Upper lobe of left lung (tissue), 6 donors: ENCODE measurements around the gene PTRH2. TPM values are rescaled to one million over a fixed set of nuclear protein-coding genes. Genes with fewer than 3 reads are reported as not detected.

Experiments
- ATAC-seq, 2 donors: fragments of 200-7000 bp; cut with Tn5 transposase; one replicate each; pipeline ENCODE4 v1.9.1; 2022; ENCODE audit warnings: mild to moderate bottlenecking in 2 of 2, moderate library complexity in 2 of 2; ENCODE audit not compliant: low FRiP score in 2 of 2
- DNase-seq, 2 donors: peaks; one replicate each; pipeline ENCODE4 v3.0.0-alpha.2; 2019 to 2020
- H3K27ac ChIP-seq, 4 donors: fragments of 200-600 bp; sonication (generic); one replicate each; pipeline ENCODE4 v1.5.1; 2016 to 2019
- H3K27me3 ChIP-seq, 4 donors: fragments of 200-600 bp; sonication (generic); one replicate each; pipeline ENCODE4 v1.5.1; 2017 to 2019
- H3K36me3 ChIP-seq, 4 donors: fragments of 200-600 bp; sonication (generic); one replicate each; pipeline ENCODE4 v1.5.1; 2016 to 2019
- H3K4me1 ChIP-seq, 4 donors: fragments of 200-600 bp; sonication (generic); one replicate each; pipeline ENCODE4 v1.5.1; 2018 to 2019
- H3K4me3 ChIP-seq, 4 donors: fragments of 200-600 bp; sonication (generic); one replicate each; pipeline ENCODE4 v1.5.1; 2017 to 2019; ENCODE audit warnings: mild to moderate bottlenecking in 2 of 4, moderate library complexity in 1 of 4
- H3K9me3 ChIP-seq, 4 donors: fragments of 200-600 bp; sonication (generic); one replicate each; pipeline ENCODE4 v1.5.1; 2018 to 2019
- CTCF ChIP-seq, 6 experiments: fragments of 450-650 bp in 4 of 6; fragments of 200-600 bp in 2 of 6; sonication (generic) in 2 of 6; IDR thresholded peaks; one replicate each; pipeline ENCODE4 v1.5.1; 2016 to 2019; ENCODE audit warnings: antibody characterized with exemption in 6 of 6
- EP300 ChIP-seq, 4 donors: sonication (generic); formaldehyde crosslinking; IDR thresholded peaks; one replicate each; pipeline ENCODE4 v1.5.1; 2017; ENCODE audit warnings: antibody characterized with exemption in 4 of 4, control low read depth in 2 of 4
- POLR2A ChIP-seq, 4 donors: fragments of 450-650 bp; IDR thresholded peaks; one replicate each; pipeline ENCODE4 v1.5.1; 2016 to 2017; ENCODE audit warnings: antibody characterized with exemption in 4 of 4, mild to moderate bottlenecking in 2 of 4
- POLR2AphosphoS5 ChIP-seq, 2 donors: sonication (generic); formaldehyde crosslinking; IDR thresholded peaks; one replicate each; pipeline ENCODE4 v1.5.1; 2017; ENCODE audit warnings: antibody characterized with exemption in 2 of 2
- WGBS, 2 donors: methylation state at CpG; one replicate each; pipeline ENCODE4 v1.1.5; 2017 to 2018; 5-methylcytosine and 5-hydroxymethylcytosine counted together
- total RNA-seq, 6 donors: library from RNA; depleted of rRNA in 4 of 6; stranded (reverse); fragments of >200 nt in 4 of 6; gene quantifications; one replicate each; pipeline versions ENCODE4 v1.1.0 to v1.2.1, GENCODE V29; 2016 to 2021
- donor health status: DM: no; HTN: no; CAD: no; lungs with moderate emphysema.
- donor health status: DM: no; HTN: yes; CAD: no; lungs with severe emphysema.

The PTRH2 gene
- total RNA-seq, 6 donors from 2014 or later, result 13.7 to 38.5 (median 22.0) TPM

DNA sequence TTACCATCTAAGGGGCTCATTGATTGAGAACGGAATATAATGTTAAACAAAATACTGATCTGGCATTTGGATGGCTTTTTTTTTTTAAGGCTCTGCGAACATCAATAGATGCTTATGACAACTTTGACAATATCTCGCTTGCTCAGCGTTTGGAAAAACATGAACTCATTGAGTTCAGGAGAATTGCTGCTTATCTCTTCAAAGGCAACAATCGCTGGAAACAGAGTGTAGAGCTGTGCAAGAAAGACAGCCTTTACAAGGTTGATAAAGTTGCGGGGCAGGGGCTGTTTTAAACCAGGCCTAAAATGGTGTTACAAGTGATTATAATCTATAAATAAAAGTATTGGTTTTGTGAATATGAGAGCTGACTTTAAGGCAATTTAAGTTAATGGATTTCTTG lies 22.3 kb downstream of the PTRH2 start:
- H3K36me3 ChIP-seq, result peaks cover 58 to 99% (median 79%) of the 10 kb centered on the region in 4 donors
- TF ChIP-seq POLR2AphosphoS5 (IDR thresholded peaks at IDR 0.05), result no peak
- TF ChIP-seq EP300 (IDR thresholded peaks at IDR 0.05), result no peak
- no peak for TF ChIP-seq POLR2A (IDR thresholded peaks at IDR 0.05)
- no peak for TF ChIP-seq CTCF (IDR thresholded peaks at IDR 0.05)
- 86 to 90% methylated on average over 6 of the region's 6 CpGs for WGBS, 2 donors
- no peak overlapping the region for H3K4me3 ChIP-seq
- ATAC-seq, result no peak
- H3K9me3 ChIP-seq, result no peaks in the 10 kb centered on the region
- no peak overlapping the region for H3K27ac ChIP-seq
- H3K4me1 ChIP-seq, result no peaks in the 10 kb centered on the region
- no peak for DNase-seq
- no peaks in the 10 kb centered on the region for H3K27me3 ChIP-seq

DNA sequence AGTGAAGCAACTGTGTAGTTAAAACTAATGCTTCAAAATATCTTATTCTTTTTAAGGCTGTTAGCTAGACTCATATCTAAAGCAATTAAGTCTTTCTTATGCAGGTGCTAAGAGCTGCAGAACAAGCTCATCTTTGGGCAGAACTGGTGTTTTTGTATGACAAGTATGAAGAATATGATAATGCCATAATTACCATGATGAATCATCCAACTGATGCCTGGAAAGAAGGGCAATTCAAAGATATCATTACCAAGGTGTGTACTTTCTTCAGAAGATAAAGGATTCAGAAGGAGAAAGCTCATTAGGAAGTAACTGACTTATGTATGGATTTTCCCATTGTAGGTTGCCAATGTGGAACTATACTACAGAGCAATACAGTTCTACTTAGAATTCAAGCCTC lies 23.9 kb downstream of the PTRH2 start:
- no peaks in the 10 kb centered on the region for H3K27me3 ChIP-seq
- no peak overlapping the region for H3K27ac ChIP-seq
- H3K36me3 ChIP-seq, result peaks cover 65 to 99% (median 87%) of the 10 kb centered on the region in 4 donors
- no peaks in the 10 kb centered on the region for H3K4me1 ChIP-seq
- no peak overlapping the region for H3K4me3 ChIP-seq
- no peak for ATAC-seq
- DNase-seq, result no peak
- TF ChIP-seq POLR2AphosphoS5 (IDR thresholded peaks at IDR 0.05) (no peak), POLR2A (IDR thresholded peaks at IDR 0.05) (no peak), EP300 (IDR thresholded peaks at IDR 0.05) (no peak), CTCF (IDR thresholded peaks at IDR 0.05) (no peak)
- H3K9me3 ChIP-seq, result no peaks in the 10 kb centered on the region

DNA sequence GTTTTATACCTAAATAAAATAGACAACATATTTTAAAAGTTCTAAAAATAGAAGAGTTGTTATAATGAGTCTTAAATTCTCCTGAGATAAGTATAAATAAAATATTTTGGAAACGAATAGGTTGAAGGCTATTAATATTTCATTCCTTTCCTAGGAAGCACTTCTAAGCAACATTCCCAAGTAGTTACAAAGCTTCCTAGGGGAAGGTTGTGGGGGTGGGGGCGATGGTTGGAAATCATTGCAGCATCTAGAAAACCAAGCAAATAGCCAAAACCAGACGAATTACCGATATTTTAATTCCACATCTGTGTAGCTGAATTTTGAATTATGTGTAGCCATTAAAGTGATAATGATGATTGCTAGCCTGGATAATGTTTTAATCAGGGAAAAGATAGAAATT lies 26.9 kb downstream of the PTRH2 start:
- Histone ChIP-seq H3K9me3 (no peaks in the 10 kb centered on the region), H3K36me3 (peaks cover 83 to 100% (median 87%) of the 10 kb centered on the region in 4 donors), H3K4me3 (no peak overlapping the region), H3K27me3 (no peaks in the 10 kb centered on the region), H3K4me1 (no peaks in the 10 kb centered on the region), H3K27ac (no peak overlapping the region)
- ATAC-seq, result no peak
- TF ChIP-seq POLR2AphosphoS5 (IDR thresholded peaks at IDR 0.05), result no peak
- no peak for TF ChIP-seq EP300 (IDR thresholded peaks at IDR 0.05)
- TF ChIP-seq CTCF (IDR thresholded peaks at IDR 0.05), result no peak
- no peak for TF ChIP-seq POLR2A (IDR thresholded peaks at IDR 0.05)
- 82 to 90% methylated on average over 4 of the region's 4 CpGs for WGBS, 2 donors
- no peak for DNase-seq

- WGBS, 2 donors, result 49 to 100% methylated on average over 2 of the region's 2 CpGs
- ATAC-seq, result no peak
- no peaks in the 10 kb centered on the region for H3K9me3 ChIP-seq
- no peak for DNase-seq
- H3K27ac ChIP-seq, result no peak overlapping the region
- TF ChIP-seq POLR2A (IDR thresholded peaks at IDR 0.05) (no peak), POLR2AphosphoS5 (IDR thresholded peaks at IDR 0.05) (no peak)
- H3K36me3 ChIP-seq, result peaks cover 75 to 99% (median 85%) of the 10 kb centered on the region in 4 donors
- H3K4me3 ChIP-seq, result no peak overlapping the region
- no peaks in the 10 kb centered on the region for H3K27me3 ChIP-seq
- H3K4me1 ChIP-seq, result no peaks in the 10 kb centered on the region
Observed at GRCh38 chr17:59678918-59679317, 28.3 kb downstream of the PTRH2 start.

- H3K27me3 ChIP-seq, result no peaks in the 10 kb centered on the region
- WGBS, 2 donors, result 75 to 84% methylated on average over 7 of the region's 7 CpGs
- DNase-seq, result no peak
- H3K9me3 ChIP-seq, result no peaks in the 10 kb centered on the region
- peaks cover 59 to 96% (median 71%) of the 10 kb centered on the region in 4 donors for H3K36me3 ChIP-seq
- H3K4me3 ChIP-seq, result no peak overlapping the region
- TF ChIP-seq EP300 (IDR thresholded peaks at IDR 0.05) (no peak), CTCF (IDR thresholded peaks at IDR 0.05) (no peak), POLR2A (IDR thresholded peaks at IDR 0.05) (no peak), POLR2AphosphoS5 (IDR thresholded peaks at IDR 0.05) (no peak)
- no peaks in the 10 kb centered on the region for H3K4me1 ChIP-seq
- no peak overlapping the region for H3K27ac ChIP-seq
- no peak for ATAC-seq
Observed at GRCh38 chr17:59676716-59677115, 30.5 kb downstream of the PTRH2 start.
